DOHH2 (cell line): ENCODE data around the gene NCKIPSD.

Experiments used
- EZH2phosphoT487 ChIP-seq: fragments of 200-600 bp; sonication (generic); IDR thresholded peaks from 2 replicates; pipeline ENCODE4 v1.6.1; 2017; ENCODE audit warnings: borderline replicate concordance, mild to moderate bottlenecking, antibody characterized with exemption, low read length, moderate library complexity, mixed read lengths
- TF ChIP-seq, protein P1 (sequence below): fragments of 200-600 bp; sonication (generic); IDR thresholded peaks from one replicate; pipeline ENCODE4 v1.5.1; 2014; ENCODE audit warnings: antibody characterized with exemption, mild to moderate bottlenecking, low read depth, low read length; ENCODE audit not compliant: poor library complexity, severe bottlenecking

DNA sequence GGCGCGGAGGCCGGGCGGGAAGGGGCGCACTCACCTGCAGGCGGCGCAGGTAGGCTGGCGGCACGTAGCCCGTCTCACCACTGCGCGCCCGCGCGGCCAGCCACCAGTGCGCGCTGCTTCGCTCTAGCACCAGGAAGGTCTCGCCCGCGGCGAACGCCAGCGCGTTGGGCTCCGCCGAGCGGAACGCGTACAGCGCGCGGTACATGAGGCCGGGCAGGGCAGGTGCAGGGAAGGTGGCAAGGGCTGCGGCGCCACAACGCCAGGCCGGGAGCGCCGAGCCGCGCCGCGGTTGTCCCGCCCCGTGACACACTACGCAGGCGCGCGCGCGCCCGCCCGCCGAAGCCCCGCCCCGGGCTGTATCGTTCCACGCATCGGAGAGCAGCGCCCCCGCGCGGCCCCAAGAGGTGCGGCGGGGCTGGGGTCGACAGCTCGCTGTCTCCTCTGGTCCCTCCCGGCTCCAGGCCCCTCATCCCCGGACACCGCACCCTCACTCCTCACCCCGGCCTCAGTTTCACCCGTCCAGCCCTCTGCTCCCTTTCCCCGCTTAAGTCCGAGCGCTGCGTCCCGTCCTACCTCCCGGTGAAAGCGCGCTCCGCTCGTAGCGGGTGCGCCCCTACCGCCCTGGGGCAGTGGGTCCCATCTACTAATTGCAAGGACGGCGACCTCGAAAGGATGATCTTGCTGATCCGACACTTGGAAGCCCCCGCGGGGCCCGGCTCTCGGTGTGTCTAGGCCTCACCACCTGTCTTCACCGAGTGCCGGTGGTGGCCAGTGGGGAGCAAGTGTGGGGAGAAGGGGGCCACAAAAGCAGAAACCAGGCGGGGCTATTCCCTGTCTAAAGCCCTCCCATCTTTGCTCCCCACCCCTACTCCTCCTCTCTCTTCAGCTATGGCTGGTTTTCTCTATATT lies at the start of gene NCKIPSD:
- TF ChIP-seq, protein P1, sequence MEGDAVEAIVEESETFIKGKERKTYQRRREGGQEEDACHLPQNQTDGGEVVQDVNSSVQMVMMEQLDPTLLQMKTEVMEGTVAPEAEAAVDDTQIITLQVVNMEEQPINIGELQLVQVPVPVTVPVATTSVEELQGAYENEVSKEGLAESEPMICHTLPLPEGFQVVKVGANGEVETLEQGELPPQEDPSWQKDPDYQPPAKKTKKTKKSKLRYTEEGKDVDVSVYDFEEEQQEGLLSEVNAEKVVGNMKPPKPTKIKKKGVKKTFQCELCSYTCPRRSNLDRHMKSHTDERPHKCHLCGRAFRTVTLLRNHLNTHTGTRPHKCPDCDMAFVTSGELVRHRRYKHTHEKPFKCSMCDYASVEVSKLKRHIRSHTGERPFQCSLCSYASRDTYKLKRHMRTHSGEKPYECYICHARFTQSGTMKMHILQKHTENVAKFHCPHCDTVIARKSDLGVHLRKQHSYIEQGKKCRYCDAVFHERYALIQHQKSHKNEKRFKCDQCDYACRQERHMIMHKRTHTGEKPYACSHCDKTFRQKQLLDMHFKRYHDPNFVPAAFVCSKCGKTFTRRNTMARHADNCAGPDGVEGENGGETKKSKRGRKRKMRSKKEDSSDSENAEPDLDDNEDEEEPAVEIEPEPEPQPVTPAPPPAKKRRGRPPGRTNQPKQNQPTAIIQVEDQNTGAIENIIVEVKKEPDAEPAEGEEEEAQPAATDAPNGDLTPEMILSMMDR = peak; percentile 75
- TF ChIP-seq EZH2phosphoT487 = no peak
